Stimulated activated CD4-positive, alpha-beta T cell treated with anti-CD3 and anti-CD28 coated beads, TNF-alpha, amount 100 ng/mL, for 48 hours (primary cell): ENCODE results near the gene MICAL3.
"Not testable (repeated sequence)": the region's sequence is repeated elsewhere in the genome, so short reads cannot be mapped to it uniquely, and the experiment has no call there.

Source experiments
- DNase-seq, 3 donors: peaks; one replicate each; pipeline ENCODE4 v3.0.0-alpha.2; 2020; ENCODE audit warnings: low read depth in 3 of 3

Gene MICAL3

GRCh38 chr22:18031695-18032454 is 7.5 kb upstream of the MICAL3 start:
- no peak for DNase-seq

- no peak for DNase-seq
Observed at GRCh38 chr22:18029686-18030267, 5.4 kb upstream of the MICAL3 start.

GRCh38 chr22:18028817-18029527 is 4.6 kb upstream of the MICAL3 start:
- DNase-seq = no peak

GRCh38 chr22:18025898-18026297 is 1.5 kb upstream of the MICAL3 start:
- DNase-seq = not testable (repeated sequence)

GRCh38 chr22:18024956-18025720 is 777 bp upstream of the MICAL3 start:
- DNase-seq = no peak

- peak in 1 of 3 donors; percentile 13 for DNase-seq
Observed at GRCh38 chr22:18023509-18024275, 669 bp downstream of the MICAL3 start.

GRCh38 chr22:18022876-18023275 is 1.5 kb downstream of the MICAL3 start:
- no peak for DNase-seq

GRCh38 chr22:18021431-18021830 is 2.9 kb downstream of the MICAL3 start:
- no peak for DNase-seq

GRCh38 chr22:18020743-18021142 is 3.6 kb downstream of the MICAL3 start:
- DNase-seq = not testable (repeated sequence)

- DNase-seq = no peak
Observed at GRCh38 chr22:18013947-18014346, 10.4 kb downstream of the MICAL3 start.

GRCh38 chr22:18013436-18013835 is 10.9 kb downstream of the MICAL3 start:
- no peak for DNase-seq

- DNase-seq = no peak
Observed at GRCh38 chr22:18012531-18012930, 11.8 kb downstream of the MICAL3 start.

- no peak for DNase-seq
Observed at GRCh38 chr22:18010266-18010665, 14.1 kb downstream of the MICAL3 start.

- no peak for DNase-seq
Observed at GRCh38 chr22:18008136-18008535, 16.2 kb downstream of the MICAL3 start.

- DNase-seq = no peak
Observed at GRCh38 chr22:18005201-18005926, 19.0 kb downstream of the MICAL3 start.

- DNase-seq = not testable (repeated sequence)
Observed at GRCh38 chr22:18001894-18002315, 22.5 kb downstream of the MICAL3 start.

GRCh38 chr22:18001040-18001893 is 23.1 kb downstream of the MICAL3 start:
- DNase-seq = peak; percentile 58 to 74 (median 71)

- peak in 1 of 3 donors; percentile 10 for DNase-seq
Observed at GRCh38 chr22:18000441-18001039, 23.8 kb downstream of the MICAL3 start.

GRCh38 chr22:17999851-18000250 is 24.5 kb downstream of the MICAL3 start:
- DNase-seq = no peak
